GM19239 (cell line): Measurements from ENCODE around the gene WDSUB1.

Experiments used
- DNase-seq: peaks from one replicate; pipeline ENCODE4 v3.0.0; 2011; ENCODE audit warnings: low spot score; ENCODE audit not compliant: insufficient read length
- FAIRE-seq: peaks from 2 replicates; lab custom pipeline; 2011; peaks lifted over from hg19 to GRCh38; lab: Jason Lieb, UNC

Gene WDSUB1, protein sequence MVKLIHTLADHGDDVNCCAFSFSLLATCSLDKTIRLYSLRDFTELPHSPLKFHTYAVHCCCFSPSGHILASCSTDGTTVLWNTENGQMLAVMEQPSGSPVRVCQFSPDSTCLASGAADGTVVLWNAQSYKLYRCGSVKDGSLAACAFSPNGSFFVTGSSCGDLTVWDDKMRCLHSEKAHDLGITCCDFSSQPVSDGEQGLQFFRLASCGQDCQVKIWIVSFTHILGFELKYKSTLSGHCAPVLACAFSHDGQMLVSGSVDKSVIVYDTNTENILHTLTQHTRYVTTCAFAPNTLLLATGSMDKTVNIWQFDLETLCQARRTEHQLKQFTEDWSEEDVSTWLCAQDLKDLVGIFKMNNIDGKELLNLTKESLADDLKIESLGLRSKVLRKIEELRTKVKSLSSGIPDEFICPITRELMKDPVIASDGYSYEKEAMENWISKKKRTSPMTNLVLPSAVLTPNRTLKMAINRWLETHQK

DNA sequence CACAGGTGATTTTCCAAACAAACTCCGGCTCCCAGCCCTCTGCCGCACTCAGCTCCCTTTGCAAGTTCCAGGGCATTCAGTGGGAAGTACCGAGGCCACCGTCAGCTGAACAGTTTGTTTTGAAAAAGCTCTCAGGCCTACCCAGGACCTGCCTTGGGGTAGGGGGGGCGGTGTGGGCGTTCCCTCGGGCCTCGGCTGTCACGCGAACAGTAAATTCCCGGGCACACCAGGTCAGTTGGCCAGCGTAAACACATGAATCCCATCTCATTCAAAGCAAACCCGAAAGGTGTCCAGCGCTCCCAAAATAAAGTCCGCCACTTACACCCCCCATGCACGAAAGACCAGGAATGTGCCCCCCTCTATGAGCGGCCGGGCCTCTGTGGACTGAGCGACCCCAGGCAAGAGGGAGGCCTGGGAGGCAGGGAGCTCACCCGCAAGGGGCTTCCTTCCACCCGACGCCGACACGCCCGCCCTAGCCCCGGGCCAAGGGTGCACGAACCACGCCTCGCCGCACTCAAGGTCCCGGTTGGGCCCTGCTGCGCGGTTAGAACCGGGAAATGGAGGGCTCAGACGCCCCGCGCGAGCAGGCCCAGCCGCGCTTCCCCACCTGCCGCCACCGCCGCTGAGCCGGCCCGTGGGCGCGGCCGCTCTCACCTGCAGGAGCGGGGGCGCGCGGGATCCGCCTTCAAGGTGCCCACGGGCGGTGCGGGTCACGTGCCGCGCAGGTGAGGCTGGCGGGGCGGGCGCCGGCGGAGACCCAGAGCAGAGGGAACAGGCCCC is at the start of gene WDSUB1:
TSS of gene WDSUB1 (minus strand) at position 775 of the 780 bp plus-strand sequence. CDS start 3,634 bp downstream, outside the sequence.
- FAIRE-seq (peak; percentile 76), DNase-seq (no peak)

DNA sequence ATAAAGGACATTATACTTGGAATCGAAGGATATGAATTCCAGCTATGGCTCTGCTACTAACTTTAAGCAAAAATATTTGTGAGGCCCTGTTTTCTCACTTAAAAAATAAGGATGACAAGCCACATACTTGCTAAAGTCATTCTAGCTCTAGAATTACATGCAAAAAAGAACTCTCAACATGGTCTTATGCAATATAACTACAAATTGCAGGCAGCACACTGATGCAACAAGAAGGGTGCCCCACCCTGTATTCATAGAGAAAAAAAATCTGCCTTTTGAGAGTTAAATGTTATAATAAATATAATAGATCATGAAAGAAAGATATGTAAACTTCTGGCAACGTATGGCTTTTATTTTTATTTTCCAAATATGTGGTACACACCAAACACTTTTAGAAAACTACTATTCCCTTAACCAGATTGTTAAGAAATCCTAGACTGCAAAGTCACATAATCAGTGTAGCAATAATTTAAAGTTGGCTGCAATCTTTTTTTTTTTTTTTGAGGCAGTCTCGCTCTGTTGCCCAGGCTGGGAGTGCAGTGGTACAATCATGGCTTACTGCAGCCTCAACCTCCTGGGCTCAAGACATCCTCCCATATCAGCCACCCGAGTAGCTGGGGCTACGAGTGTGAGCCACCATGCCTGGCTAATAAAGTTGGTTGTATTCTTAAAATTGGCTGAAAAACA is 40.2 kb upstream of the WDSUB1 start:
- DNase-seq (no peak), FAIRE-seq (no peak)

DNA sequence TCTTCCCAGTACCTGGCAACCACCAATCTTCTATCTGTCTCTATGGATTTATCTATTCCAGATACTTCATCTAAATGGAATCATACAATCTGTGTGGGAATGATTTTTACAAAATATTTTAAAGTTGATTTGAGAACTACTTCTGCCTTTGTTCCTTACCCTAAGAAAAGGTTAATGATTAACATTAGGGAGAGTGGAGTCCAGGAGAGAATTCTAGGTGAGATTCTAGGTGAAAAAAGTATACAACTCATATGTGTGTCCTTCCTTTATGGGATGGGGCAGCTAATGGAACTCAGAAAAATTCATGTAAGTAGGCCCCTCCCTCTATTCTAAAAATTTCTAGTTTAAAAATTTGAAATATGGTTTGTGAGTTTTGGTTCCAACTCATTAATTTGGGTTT is 35.9 kb upstream of the WDSUB1 start:
- no peak for FAIRE-seq
- DNase-seq: no peak

DNA sequence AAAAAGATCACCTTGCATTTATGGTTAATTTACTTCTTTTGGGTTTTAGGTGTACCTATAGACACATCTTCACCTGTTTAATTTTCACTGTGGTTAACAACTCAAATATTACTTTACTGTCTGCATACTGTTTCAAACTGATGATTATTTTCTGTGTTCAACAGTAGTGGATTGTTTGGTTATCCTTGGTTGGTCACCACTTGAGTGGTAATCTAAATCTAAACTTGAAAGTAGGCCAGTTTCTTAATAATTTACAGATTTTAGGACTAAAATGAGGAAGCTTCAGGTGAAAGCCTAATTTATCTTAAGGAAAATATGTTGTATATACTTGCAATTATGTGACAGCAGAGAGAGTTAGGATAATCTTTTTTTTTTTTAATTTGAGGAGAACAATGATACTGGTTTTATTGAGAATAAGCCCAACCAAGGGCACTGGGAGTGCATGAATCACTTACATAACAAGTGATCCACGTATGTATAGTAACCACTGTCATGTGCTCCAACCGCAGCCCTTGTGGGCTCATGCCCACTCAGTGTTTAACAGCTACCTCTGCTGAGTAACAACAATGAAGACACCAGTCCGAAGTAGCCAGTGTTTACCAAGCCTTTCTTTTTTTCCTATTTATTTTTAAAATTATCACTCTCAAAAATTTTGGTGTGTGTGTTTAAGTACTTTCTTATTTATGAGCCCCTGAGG is 31.0 kb upstream of the WDSUB1 start:
- FAIRE-seq: peak; percentile 81
- no peak for DNase-seq

GRCh38 chr2:159307942-159308341 is 21.4 kb upstream of the WDSUB1 start:
- FAIRE-seq (no peak), DNase-seq (no peak)

DNA sequence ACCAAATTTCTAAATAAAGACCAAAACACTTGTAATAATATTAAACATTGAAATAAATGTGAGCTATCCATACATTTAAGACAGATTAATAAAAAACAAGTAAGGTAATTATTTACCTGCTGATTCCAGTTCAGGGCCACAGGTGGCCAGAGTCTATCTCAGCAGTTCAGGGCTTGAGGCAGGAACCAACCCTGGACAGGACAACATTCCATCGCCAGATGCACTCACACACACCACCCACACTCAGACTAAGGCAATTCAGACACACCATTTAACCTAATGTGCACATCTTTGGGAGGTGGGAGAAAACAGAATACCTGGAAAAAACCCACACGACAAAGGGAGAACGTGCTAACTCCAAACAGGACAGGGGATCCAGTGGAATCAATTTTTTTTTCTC is 14.1 kb upstream of the WDSUB1 start:
- no peak for FAIRE-seq
- no peak for DNase-seq

DNA sequence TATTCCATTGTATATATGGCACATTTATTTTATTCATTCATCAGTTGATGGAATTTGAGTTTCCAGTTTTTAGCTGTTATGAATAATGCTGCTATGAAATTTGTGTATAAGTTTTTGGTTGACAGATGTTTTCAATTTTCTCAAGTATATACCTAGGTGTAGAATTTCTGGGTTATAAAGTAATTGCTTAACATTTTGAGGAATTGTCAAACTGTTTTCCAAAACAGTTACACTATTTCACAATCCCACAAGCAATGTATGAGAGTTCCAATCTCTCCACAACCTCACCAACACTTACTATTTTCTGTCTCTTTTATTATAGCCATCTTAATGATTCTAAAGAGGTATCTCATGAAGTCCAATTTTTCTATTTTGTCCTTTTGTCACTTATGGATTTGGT is 12.5 kb upstream of the WDSUB1 start:
- DNase-seq (no peak), FAIRE-seq (no peak)

DNA sequence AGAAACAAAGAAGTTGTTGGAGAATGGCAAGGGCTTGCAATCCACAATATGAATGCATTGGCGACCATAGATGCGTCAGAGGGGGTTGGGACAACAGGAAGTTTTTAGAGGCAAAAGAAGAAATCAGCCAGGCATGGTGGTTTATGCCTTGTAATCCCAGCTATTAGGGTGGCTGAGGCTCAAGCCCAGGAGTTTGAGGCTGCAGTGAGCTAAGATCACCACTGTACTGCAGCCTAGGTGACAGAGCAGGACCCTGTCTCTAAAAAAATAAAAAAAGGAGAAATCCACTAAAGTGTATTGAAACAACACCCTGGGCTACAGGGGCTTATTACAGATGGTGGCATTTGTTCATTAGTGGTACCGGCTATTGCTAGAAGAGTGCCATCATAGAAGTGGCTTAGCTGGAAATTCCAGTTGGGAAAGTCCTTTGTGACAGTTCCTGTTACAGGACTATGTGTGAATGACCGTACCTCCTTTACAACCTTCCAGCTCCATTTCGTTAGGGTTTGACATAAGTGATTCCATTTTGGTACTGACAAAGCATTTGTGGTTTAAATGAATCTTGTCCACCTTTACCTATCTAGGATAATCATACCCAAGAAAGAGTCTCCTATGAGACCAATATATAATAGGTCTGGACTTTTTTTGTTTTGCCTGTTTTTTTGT is 10.7 kb upstream of the WDSUB1 start:
- FAIRE-seq: no peak
- DNase-seq: no peak

DNA sequence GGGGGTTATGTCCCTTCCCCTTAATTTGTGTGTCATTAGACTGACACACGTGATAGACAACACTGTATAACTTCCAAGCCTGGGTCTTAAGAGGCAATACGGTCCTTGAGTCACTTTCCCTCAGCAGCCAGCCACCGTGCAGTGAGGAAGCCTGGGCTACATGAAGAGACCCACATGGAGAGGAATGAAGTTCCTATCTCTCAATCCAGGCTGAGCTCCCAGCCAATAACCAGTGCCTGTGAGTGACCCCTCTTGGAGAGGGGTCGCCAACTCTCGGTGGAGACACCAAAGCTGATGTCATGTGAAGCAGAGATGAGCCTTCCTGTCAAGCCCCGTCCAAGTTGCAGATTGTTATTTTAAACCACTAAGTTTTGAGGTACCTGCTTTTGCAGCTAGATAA is 5.7 kb upstream of the WDSUB1 start:
- no peak for FAIRE-seq

GRCh38 chr2:159290289-159290907 is 3.9 kb upstream of the WDSUB1 start:
- FAIRE-seq: peak; percentile 74

More for the DNA sequence above, 5.7 kb upstream of the WDSUB1 start:
- DNase-seq: no peak

DNA sequence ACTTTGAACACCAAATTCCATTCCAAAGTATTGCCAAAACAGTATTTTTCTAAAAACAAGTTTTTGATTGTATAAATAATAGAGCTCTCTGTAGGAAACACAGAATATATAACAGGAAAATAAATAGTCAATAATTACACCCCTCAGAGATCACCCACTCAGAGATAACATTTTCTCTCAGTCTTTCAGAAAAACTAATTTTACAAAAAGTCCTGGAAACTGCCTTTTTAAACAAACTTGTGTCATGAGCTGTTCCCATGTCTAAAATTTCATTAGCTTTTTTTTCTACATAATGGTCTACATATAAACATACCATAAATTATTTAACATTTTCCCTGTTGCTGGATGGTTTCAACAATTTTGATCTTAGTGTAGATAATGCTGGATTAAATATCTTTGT is 1.2 kb upstream of the WDSUB1 start:
- FAIRE-seq: no peak
- no peak for DNase-seq

More at GRCh38 chr2:159290289-159290907, 3.9 kb upstream of the WDSUB1 start:
- no peak for DNase-seq

- FAIRE-seq (peak; percentile 98), DNase-seq (peak; percentile 78)
These were observed 372 bp upstream of the WDSUB1 start for GRCh38 chr2:159286709-159287441.

DNA sequence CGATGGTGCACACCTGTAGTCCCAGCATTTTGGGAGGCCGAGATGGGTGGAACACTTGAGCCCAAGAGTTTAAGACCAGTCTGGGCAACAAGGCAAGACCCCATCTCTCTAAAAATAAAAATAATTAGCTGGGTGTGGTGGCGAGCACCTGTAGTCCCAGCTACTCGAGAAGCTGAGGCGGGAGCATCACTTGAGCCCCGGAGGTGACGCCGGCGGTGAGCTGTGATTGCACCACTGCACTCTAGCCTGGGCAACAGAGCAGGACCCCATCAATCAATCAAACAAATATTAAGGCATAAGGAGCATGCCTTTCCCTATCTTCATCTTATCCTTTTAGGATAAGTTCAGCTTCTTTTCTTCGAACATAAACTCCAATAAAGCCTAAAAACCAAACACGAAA is 1.1 kb downstream of the WDSUB1 start:
- DNase-seq (no peak), FAIRE-seq (no peak)

DNA sequence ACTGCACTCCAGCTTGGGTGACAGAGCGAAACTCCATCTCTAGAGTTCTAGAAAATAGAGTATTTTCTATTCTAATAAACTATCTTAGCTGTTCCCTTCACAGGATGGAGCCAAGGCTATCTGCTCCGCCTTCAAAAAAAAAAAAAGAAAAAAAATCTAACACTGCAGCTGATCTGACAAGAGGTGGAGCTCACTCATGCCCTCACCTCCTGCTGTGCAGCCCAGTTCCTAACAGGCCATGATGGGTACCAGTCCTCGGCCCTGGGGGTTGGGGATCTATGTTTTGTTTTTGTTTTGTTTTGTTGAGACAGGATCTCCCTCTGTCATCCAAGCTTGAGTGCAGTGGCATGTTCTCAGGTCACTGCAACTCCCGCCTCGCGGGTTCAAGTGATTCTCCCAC is 3.0 kb downstream of the WDSUB1 start:
- FAIRE-seq: no peak
- no peak for DNase-seq

DNA sequence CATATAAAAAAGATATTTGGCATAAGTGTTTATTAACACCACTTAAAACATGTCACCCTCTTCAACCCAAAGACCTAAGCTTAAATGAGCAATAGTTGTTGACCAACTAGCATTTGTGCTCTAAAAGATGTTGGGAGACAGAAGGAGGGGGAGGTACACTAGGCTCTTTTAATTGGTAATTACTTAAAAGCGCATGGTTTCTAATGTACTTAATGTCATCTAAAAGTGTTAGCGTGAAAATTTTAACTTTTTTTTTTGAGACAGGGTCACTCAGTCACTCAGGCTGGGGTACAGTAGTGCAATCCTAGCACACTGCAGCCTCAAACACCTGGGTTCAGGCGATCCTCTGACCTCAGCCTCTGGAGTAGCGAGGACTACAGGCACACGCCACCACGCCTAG is 5.5 kb downstream of the WDSUB1 start:
- DNase-seq: no peak
- peak; percentile 18 for FAIRE-seq

DNA sequence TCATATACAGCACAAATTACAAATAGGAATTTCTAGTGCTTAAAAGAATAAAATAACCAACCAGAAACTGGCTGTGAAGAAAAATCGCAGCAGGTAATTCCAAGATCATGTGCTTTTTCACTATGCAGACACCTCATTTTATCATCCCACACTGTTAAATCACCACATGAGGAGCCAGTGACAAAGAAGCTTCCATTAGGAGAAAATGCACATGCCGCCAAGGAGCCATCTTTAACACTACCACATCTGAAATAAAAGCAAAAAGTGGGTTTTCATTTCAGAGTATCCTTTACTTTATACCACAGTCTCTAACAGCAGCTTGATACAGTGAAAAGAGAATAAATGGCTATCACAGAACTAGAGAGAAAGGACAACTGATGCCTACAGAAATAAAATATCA is 6.8 kb downstream of the WDSUB1 start:
- peak; percentile 28 for FAIRE-seq
- no peak for DNase-seq

GRCh38 chr2:159275111-159275510 is 11.4 kb downstream of the WDSUB1 start:
- DNase-seq (no peak), FAIRE-seq (no peak)

GRCh38 chr2:159272156-159272555 is 14.3 kb downstream of the WDSUB1 start:
- no peak for FAIRE-seq
- no peak for DNase-seq
